SK-N-MC (cell line): ENCODE data around the gene TSHZ1.

Source experiments
- EZH2 ChIP-seq: fragments of 200-600 bp; sonication (generic); IDR thresholded peaks from one replicate; pipeline ENCODE4 v1.6.1; 2017; ENCODE audit warnings: antibody characterized with exemption
- FOXP2 ChIP-seq: optimal IDR thresholded peaks from 2 replicates; pipeline ENCODE3; 2011; ENCODE audit warnings: mild to moderate bottlenecking, moderate library complexity; ENCODE audit not compliant: insufficient read depth; ENCODE audit errors: extremely low read length, control extremely low read depth
- POLR2AphosphoS5 ChIP-seq: IDR thresholded peaks from 2 replicates; pipeline ENCODE4 v1.6.1; 2012; ENCODE audit warnings: mild to moderate bottlenecking, low read depth, low read length, borderline replicate concordance

DNA sequence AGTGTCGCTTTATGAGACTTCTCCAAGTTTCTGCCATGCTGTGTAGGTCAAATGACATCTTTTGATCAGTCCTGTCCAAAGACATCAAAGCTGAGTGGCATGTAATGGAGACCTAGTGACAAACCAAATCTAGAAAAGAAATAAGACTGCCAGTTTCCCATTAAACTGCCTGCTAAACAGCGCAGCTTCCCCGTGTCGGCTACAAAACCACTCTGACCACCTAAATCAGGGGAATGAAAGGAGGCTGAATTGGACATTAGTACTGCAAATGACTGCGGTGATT is 57.7 kb downstream of the TSHZ1 start:
- no peak for TF ChIP-seq EZH2
- no peak for TF ChIP-seq POLR2AphosphoS5
- no peak for TF ChIP-seq FOXP2
